Adipocyte (in vitro differentiated cells): ENCODE measurements around the gene CCDC24.

ENCODE experiments used
- DNase-seq: peaks from one replicate; pipeline ENCODE4 v3.0.0-alpha.2; 2015; ENCODE audit warnings: low read depth
- H3K27me3 ChIP-seq: replicated peaks from 2 replicates; pipeline ENCODE4 v1.7.0; 2013; ENCODE audit warnings: mild to moderate bottlenecking, low read length, moderate library complexity; ENCODE audit not compliant: control insufficient read depth, insufficient read depth
- H3K36me3 ChIP-seq: 2 replicates; pipeline ENCODE4 v1.7.0; 2013; ENCODE audit warnings: low read length, mild to moderate bottlenecking, moderate library complexity; ENCODE audit not compliant: control insufficient read depth, insufficient read depth, severe bottlenecking
- H3K4me1 ChIP-seq: 2 replicates; pipeline ENCODE4 v1.7.0; 2013; ENCODE audit warnings: mild to moderate bottlenecking, low read length, moderate library complexity; ENCODE audit not compliant: control insufficient read depth, insufficient read depth
- H3K4me3 ChIP-seq: 2 replicates; pipeline ENCODE4 v1.7.0; 2013; ENCODE audit warnings: mild to moderate bottlenecking, low read length, moderate library complexity
- H3K9ac ChIP-seq: 2 replicates; pipeline ENCODE4 v1.7.0; 2013; ENCODE audit warnings: mild to moderate bottlenecking, low read length, moderate library complexity
- H3K9me3 ChIP-seq: 2 replicates; pipeline ENCODE4 v1.7.0; 2013; ENCODE audit warnings: mild to moderate bottlenecking, low read length, moderate library complexity; ENCODE audit not compliant: control insufficient read depth

The CCDC24 gene

DNA sequence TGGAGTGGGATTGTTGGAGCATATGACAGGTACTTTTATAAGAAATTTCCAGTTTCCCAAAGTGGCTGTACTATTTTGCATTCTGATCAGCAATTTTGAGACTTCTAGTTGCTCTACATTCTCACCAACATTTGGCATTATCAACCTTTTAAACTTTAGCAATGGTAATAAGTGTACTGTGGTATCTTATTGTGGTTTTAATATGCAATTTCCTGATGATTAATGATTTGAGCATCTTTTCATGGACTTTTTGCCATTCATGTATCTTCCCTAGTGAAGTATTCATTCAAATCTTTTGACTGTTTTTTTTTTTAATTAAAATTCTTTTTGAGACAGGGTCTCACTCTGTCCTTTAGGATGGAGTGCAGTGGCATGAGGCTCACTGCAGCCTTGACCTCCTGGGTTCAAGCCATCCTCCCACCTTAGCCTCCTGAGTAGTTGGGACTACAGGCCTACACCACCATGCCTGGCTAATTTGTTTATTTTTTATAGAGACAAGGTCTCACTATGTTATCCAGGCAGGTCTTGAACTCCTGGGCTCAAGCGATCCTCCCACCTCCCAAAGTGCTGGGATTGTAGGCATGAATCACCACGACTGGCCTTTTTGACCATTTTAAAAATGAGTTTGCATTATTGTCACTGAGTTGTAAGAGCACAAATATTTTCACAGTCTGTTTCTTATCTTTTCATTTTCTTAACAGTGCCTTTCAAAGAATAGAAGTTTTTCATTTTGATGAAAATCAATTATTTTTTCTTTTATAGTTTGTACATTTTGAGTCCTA is 47.7 kb downstream of the CCDC24 start:
- Histone ChIP-seq H3K9me3 (no peaks in the 10 kb centered on the region), H3K4me3 (no peak overlapping the region), H3K27me3 (no peaks in the 10 kb centered on the region), H3K4me1 (peaks cover 52% of the 10 kb centered on the region), H3K36me3 (no peaks in the 10 kb centered on the region), H3K9ac (no peak overlapping the region)
- DNase-seq, result no peak

DNA sequence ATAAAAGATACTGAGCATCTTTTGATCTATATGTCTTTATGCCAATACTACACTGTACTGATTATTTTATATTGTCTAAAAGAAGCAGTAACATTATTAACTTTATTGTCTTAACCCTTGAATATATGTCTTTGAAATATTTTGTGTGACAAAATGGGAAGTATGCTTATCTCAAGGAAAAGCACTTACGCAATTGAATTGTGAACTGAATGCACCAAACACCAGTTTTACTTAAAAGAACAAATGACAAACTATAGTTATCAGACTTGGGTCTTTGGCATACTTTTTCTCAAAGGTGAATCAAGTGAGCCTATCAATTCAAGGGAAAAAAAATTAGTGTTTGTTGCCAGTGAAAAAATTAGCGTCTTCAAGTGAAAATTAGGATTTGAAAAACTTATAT is 49.0 kb downstream of the CCDC24 start:
- no peak for DNase-seq
- H3K4me3 ChIP-seq, result no peak overlapping the region
- no peaks in the 10 kb centered on the region for H3K27me3 ChIP-seq
- H3K9ac ChIP-seq, result no peak overlapping the region
- no peaks in the 10 kb centered on the region for H3K36me3 ChIP-seq
- peaks cover 52% of the 10 kb centered on the region for H3K4me1 ChIP-seq
- no peaks in the 10 kb centered on the region for H3K9me3 ChIP-seq

DNA sequence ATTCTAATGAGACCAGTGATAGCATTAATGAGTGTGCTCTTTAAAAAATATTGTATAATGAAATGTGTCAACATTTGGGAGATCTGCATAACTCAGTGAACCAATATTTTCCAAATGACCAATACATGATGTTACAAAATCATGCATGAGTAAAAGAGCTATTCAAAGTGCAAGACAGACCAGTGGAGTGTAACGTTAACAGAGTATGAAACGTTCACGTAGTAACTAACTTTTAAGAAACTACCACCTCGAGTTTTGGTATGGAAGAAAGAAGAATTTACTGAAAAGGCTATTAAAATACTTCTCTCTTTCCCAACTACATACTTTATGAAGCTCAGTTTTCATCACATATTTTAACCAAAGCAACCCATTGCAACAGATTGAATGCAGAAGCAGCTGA is 49.4 kb downstream of the CCDC24 start:
- Histone ChIP-seq H3K9ac (no peak overlapping the region), H3K36me3 (no peaks in the 10 kb centered on the region), H3K4me3 (no peak overlapping the region), H3K4me1 (peaks cover 48% of the 10 kb centered on the region), H3K9me3 (no peaks in the 10 kb centered on the region), H3K27me3 (no peaks in the 10 kb centered on the region)
- peak; percentile 36 for DNase-seq

DNA sequence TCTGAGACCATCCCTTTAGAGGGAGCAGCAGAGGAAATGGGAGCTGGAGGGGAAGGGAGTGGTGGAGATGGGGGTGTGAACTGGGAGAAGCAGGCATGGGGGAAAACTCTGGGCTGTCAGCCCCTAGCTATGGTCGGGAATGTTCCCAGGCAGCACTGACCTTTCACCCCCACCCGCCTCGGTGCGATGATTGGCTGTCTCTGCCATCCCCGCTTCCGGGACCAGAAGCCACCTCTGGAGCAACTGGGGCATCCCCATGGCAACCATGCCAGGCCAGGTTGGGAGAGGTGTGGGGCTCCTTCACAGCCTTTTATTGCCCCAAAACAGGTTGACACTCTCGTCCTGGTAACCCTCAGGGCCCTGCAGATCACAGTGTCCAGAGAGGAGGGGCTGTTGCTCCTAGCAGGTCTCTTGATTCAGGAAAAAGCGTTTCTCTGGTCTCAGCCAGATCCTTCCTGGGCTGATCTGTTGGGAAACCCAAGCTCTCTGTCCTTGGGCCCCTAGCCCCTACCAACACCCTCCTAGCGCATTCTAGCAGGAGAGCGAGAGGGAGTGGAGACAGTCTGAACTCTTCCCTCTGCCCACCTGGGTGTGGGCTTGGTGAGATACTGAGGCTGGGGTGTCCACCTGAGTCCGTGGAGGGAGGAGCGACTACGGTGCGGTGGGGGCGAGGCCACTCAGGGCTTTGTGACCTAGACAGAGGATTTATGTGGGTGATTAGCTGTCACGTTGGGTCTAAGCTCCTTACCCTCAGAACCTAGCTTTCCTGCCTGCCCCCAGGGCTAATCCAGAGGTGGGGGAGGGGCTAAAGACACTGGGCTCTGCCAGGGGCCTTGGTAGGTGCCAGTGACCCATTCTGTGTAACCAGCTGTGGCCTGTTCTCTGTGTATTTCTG is 52.0 kb downstream of the CCDC24 start:
- no peak for DNase-seq
- H3K9me3 ChIP-seq, result no peaks in the 10 kb centered on the region

DNA sequence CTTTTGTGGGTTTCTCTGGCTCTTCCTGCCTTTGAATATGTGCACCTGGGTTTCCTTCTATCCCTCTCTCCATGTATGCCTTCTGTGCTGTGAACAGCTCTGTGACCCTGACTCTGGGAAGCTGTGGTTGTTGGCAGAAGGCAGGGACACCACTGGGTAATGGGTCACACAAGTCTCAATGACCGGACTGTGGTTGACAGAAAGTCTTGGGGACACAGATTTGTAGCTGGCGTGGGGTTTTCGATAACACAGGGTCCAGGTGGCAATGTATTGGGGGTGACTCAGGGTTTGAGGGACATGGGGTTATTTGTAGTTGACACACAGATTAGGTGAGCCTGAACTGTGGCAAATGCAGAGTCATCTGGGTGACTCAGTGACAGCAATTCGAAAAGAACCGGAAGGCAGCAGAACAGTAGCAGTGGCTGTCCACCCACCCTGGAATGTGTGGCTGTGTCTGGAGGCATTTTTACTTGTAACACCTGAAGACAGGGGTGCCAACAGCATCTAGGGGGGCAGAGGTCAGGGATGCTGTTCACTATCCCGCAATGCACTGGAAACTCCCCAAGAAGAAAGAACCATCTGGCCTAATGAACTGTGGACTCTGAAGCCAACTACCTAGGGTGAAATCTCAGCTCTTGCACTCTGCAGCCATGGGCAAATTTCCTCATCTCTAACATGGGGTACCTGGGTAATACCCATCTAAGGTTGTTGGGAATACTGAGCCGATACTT is 52.8 kb downstream of the CCDC24 start:
- Histone ChIP-seq H3K9ac (no peak overlapping the region), H3K4me3 (no peak overlapping the region), H3K9me3 (no peaks in the 10 kb centered on the region), H3K4me1 (peaks cover 55% of the 10 kb centered on the region), H3K27me3 (no peaks in the 10 kb centered on the region), H3K36me3 (no peaks in the 10 kb centered on the region)
- no peak for DNase-seq

More for the DNA sequence above, 52.0 kb downstream of the CCDC24 start:
- Histone ChIP-seq H3K9ac (no peak overlapping the region), H3K27me3 (no peaks in the 10 kb centered on the region), H3K4me1 (peaks cover 50% of the 10 kb centered on the region), H3K36me3 (no peaks in the 10 kb centered on the region), H3K4me3 (no peak overlapping the region)

DNA sequence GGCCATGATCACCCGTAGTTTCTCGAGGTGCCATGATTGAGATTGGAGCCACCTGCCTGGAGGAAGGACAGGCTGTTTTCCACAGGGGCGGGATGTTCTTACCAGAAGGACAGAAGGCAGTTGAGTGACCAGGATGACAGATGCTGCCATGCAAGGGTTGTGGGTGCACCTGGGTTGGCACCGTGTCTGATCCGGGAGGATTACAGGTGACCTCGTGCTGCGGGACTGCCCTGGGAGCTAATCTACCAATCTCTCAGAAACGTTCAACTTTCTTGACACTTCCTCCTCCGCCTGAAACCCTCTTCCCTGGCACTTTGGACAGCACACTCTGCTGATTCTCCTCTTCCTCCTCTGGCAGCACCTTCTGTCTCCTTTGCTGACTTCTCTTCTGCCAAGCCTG is 53.7 kb downstream of the CCDC24 start:
- H3K9ac ChIP-seq, result no peak overlapping the region

More for the DNA sequence above, 53.7 kb downstream of the CCDC24 start:
- Histone ChIP-seq H3K36me3 (no peaks in the 10 kb centered on the region), H3K9me3 (no peaks in the 10 kb centered on the region), H3K4me3 (no peak overlapping the region), H3K27me3 (no peaks in the 10 kb centered on the region), H3K4me1 (peaks cover 56% of the 10 kb centered on the region)
- no peak for DNase-seq
